Measurements from ENCODE around the gene HPS1.

Gene HPS1

GRCh38 chr10:98408799-98409198 lies 37.9 kb downstream of the HPS1 start:
- no peak for DNase-seq (ENCODE audit: low read depth)
- no peak for TF ChIP-seq CTCF (conservative IDR thresholded peaks at IDR 0.05; ENCODE audit: control insufficient read depth, insufficient read depth, low read depth, low read length)
- H3K4me3 ChIP-seq (ENCODE audit: control insufficient read depth, low read depth, low read length) = no peak overlapping the region

GRCh38 chr10:98407744-98408241 lies 38.9 kb downstream of the HPS1 start:
- DNase-seq (ENCODE audit: low read depth) = no peak
- H3K4me3 ChIP-seq (ENCODE audit: control insufficient read depth, low read depth, low read length) = no peak overlapping the region
- TF ChIP-seq CTCF (conservative IDR thresholded peaks at IDR 0.05; ENCODE audit: control insufficient read depth, insufficient read depth, low read depth, low read length) = no peak

- TF ChIP-seq CTCF (conservative IDR thresholded peaks at IDR 0.05; ENCODE audit: control insufficient read depth, insufficient read depth, low read depth, low read length) = no peak
- DNase-seq (ENCODE audit: low read depth) = no peak
- no peak overlapping the region for H3K4me3 ChIP-seq (ENCODE audit: control insufficient read depth, low read depth, low read length)
Observed at GRCh38 chr10:98407017-98407743, 39.6 kb downstream of the HPS1 start.

GRCh38 chr10:98405422-98405821 lies 41.3 kb downstream of the HPS1 start:
- TF ChIP-seq CTCF (conservative IDR thresholded peaks at IDR 0.05; ENCODE audit: control insufficient read depth, insufficient read depth, low read depth, low read length) = no peak
- no peak overlapping the region for H3K4me3 ChIP-seq (ENCODE audit: control insufficient read depth, low read depth, low read length)
- peak; percentile 44 for DNase-seq (ENCODE audit: low read depth)

GRCh38 chr10:98404571-98405359 lies 42.0 kb downstream of the HPS1 start:
- no peak overlapping the region for H3K4me3 ChIP-seq (ENCODE audit: control insufficient read depth, low read depth, low read length)
- peak; percentile 86 for DNase-seq (ENCODE audit: low read depth)
- TF ChIP-seq CTCF (conservative IDR thresholded peaks at IDR 0.05; ENCODE audit: control insufficient read depth, insufficient read depth, low read depth, low read length) = no peak

- TF ChIP-seq CTCF (conservative IDR thresholded peaks at IDR 0.05; ENCODE audit: control insufficient read depth, insufficient read depth, low read depth, low read length) = no peak
- H3K4me3 ChIP-seq (ENCODE audit: control insufficient read depth, low read depth, low read length) = no peak overlapping the region
- DNase-seq (ENCODE audit: low read depth) = peak; percentile 76
Observed at GRCh38 chr10:98403812-98404504, 42.8 kb downstream of the HPS1 start.
